Fibroblast of mammary gland (primary cell): ENCODE data around the gene CMTM4.
"Not testable (repeated sequence)": the region's sequence is repeated elsewhere in the genome, so short reads cannot be mapped to it uniquely, and the experiment has no call there.

Experiments used
- DNase-seq: peaks from one replicate; pipeline ENCODE4 v3.0.0-alpha.2; 2010; ENCODE audit warnings: low read depth
- H3K4me3 ChIP-seq: 2 replicates; pipeline ENCODE4 v1.5.1; 2011; ENCODE audit warnings: low read depth, mild to moderate bottlenecking, low read length, moderate library complexity; ENCODE audit not compliant: control insufficient read depth
- TF ChIP-seq, protein P1 (sequence below): conservative IDR thresholded peaks from 2 replicates; pipeline ENCODE4 v1.5.1; 2011; ENCODE audit warnings: low read depth, low read length, inconsistent platforms; ENCODE audit not compliant: control insufficient read depth, insufficient read depth

The CMTM4 gene

DNA sequence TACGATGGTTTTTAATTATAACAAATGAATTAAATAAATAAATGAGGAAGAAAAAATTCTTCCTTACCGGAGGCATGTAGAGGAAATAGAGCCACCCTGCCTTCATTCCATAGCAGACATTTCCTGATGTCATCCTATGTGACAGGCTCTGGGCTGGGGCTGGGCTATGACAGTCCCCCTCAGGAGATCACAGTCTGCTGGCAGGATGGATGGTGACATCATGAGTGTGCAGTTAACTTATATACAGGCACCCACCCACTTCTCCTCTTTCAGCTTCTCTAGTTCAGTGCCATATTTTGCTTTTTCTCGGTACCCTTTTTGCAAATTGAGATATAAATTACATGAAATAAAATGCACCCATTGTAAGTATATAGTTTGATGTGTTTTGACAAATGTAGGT, 98.4 kb downstream of the CMTM4 start:
- no peak overlapping the region for H3K4me3 ChIP-seq
- TF ChIP-seq, protein P1, sequence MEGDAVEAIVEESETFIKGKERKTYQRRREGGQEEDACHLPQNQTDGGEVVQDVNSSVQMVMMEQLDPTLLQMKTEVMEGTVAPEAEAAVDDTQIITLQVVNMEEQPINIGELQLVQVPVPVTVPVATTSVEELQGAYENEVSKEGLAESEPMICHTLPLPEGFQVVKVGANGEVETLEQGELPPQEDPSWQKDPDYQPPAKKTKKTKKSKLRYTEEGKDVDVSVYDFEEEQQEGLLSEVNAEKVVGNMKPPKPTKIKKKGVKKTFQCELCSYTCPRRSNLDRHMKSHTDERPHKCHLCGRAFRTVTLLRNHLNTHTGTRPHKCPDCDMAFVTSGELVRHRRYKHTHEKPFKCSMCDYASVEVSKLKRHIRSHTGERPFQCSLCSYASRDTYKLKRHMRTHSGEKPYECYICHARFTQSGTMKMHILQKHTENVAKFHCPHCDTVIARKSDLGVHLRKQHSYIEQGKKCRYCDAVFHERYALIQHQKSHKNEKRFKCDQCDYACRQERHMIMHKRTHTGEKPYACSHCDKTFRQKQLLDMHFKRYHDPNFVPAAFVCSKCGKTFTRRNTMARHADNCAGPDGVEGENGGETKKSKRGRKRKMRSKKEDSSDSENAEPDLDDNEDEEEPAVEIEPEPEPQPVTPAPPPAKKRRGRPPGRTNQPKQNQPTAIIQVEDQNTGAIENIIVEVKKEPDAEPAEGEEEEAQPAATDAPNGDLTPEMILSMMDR = no peak
- no peak for DNase-seq

DNA sequence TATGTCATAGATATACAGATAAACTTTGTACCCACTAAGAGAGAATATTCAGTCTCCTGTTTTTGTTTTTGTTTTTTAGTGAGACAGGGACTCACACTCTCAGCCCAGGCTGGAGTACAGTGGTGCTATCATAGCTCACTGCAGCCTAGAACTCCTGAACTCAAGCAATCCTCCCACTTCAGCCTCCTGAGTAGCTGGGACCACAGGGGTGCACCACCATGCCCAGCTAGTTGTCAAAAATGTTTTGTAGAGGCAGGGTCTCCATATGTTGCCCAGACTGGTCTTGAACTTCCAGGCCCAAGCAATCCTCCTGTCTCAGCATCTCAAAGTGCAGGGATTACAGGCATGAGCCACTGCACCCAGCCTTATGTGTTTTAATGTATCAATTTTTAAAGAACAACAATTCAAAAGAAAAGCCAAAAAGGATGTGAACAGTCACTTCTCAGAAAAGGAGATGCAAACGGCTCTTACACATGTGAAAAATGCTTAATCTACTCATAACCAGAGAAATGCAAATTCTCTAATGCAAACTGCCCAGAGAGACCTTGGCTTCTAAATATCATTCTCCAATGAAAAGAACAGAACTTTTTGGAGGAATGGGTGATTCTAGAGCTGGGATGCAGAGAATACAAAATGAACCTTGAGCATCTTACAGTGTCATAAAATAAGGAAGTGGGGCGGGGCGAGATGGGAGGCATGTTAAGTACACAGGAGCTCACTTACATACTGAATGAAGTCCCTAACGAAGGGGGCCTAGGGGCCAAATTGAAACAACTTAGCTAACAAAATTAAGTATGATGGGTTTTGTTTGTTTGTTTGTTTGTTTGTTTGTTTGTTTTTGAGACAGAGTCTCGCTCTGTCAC, 99.3 kb downstream of the CMTM4 start:
- no peak overlapping the region for H3K4me3 ChIP-seq
- no peak for DNase-seq
- TF ChIP-seq, protein P1 = no peak

DNA sequence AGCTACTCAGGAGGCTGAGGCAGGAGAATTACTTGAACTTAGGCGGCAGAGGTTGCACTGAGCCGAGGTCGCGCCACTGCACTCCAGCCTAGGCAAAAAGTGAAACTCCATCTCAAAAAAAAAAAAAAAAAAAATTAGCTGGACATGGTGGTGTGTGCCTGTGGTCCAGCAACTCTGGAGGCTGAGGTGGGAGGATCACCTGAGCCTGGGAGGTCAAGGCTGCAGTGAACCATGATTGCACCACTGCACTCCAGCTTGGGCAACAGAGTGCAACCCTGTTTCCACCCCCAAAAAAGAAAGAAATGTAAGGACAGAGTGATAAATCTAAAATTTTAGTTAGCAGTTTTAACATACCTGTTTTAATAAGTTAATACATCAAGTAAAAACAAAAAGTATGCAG, 100.0 kb downstream of the CMTM4 start:
- H3K4me3 ChIP-seq, DNase-seq: not testable (repeated sequence)

DNA sequence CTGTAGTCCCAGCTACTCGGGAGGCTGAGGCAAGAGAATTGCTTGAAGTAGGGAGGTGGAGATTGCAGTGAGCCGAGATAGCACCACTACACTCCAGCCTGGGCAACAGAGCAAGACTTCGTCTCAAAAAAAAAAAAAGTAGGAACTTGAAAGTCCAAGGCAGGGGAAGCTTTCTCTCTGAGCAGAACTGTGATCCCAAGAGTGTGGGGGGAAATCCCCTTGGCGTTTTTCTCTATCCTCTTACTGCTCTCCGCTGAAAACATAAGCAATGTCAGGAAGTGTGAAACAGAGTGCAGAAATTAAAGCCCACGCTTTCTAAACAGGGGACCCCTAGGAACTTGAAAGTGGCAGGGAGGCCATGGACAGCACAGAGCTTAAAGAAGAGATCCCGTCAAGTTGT, 101.8 kb downstream of the CMTM4 start:
- DNase-seq = no peak
- H3K4me3 ChIP-seq = no peak overlapping the region
- TF ChIP-seq, protein P1 = no peak

DNA sequence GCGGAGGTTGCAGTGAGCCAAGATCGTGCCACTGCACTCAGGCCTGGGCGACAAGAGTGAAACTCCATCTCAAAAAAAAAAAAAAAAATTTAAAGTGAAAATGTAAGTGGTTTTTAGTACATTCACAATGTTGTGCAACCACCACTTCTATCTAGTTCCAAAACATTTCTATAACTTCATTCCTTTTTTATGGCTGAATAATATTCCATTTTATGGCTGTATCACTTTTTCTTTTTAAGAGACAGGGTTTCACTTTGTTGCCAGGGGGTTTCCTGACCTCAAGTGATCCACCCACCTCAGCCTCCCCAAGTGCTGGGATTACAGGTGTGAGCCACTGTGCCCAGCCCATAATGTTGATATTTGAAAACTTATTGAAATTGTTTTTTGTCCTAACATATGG, 103.7 kb downstream of the CMTM4 start:
- no peak for DNase-seq
- TF ChIP-seq, protein P1 = no peak
- no peak overlapping the region for H3K4me3 ChIP-seq

DNA sequence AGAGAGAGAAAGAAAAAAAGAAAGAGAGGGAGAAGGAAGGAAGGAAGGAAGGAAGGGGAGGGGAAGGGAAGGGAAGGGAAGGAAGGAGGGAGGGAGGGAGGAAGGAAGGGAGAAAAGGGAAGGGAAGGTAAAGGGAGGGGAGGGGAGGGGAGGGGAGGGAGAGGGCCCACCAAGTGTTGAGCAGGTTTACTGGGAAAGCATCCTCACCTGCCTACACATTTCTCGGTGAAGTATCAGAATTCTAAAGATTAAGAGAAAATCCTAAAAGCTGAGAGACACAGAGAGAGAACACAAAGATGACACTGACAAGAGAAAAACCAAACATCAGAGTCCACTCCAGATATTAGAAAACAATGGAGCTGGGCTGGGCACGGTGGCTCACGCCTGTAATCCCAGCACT, 104.3 kb downstream of the CMTM4 start:
- no peak overlapping the region for H3K4me3 ChIP-seq
- TF ChIP-seq, protein P1 = no peak
- DNase-seq = no peak

DNA sequence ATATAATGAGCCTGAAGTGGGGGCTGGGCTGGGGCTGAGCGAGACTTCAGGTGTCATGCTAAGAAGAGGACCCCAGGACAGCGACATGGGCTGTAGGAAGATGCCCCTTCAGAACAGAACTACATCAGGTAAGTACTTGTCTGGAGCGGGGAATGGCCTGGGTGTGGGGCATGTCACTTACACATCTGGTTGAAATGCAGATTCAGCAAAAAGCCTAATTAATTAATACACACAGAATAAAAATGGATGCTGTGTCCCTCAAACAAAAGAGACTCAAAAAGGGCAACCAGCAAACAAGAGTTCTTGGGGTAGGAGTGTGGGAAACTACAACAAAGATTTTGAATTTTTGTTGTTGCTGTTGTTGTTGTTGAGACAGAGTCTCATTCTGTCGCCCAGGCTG, 105.5 kb downstream of the CMTM4 start:
- no peak for DNase-seq

More for the DNA sequence above, 105.5 kb downstream of the CMTM4 start:
- H3K4me3 ChIP-seq = no peak overlapping the region
- TF ChIP-seq, protein P1 = no peak
